Panc1 (cell line): ENCODE data around the gene MAGI1. TPM values are rescaled to one million over a fixed set of nuclear protein-coding genes. Genes with fewer than 3 reads are reported as not detected.

Source experiments
- ATAC-seq: fragments of 200-7000 bp; cut with Tn5 transposase; 2 replicates; pipeline ENCODE4 v1.9.1; 2020; ENCODE audit warnings: mild to moderate bottlenecking, moderate library complexity
- BruUV-seq: library from RNA; stranded (reverse); fragments of 400-500 nt; replicated peaks from 2 replicates; lab custom pipeline; 2021; lab: Mats Ljungman, UMichigan
- CTCF ChIA-PET: fragments of 300-600 bp; sonication (Branson Sonifier 250); formaldehyde crosslinking; loops from one replicate; lab custom pipeline; 2022; ENCODE audit warnings: antibody characterized with exemption; lab: Charles Lee
- POLR2A ChIA-PET: fragments of 300-600 bp; sonication (Branson Sonifier 250); formaldehyde crosslinking; loops from one replicate; lab custom pipeline; 2022; ENCODE audit warnings: antibody characterized with exemption; lab: Charles Lee
- DNase-seq: peaks from one replicate; pipeline ENCODE4 v3.0.0-alpha.2; 2010; ENCODE audit warnings: low read depth, low spot score
- H3K27ac ChIP-seq: 2 replicates; pipeline ENCODE4 v1.5.1; 2011; ENCODE audit warnings: mild to moderate bottlenecking, low read length, inconsistent platforms
- H3K27me3 ChIP-seq: fragments of 200-500 bp; sonication (Bioruptor generic); 2 replicates; pipeline ENCODE4 v1.6.0; 2014; ENCODE audit warnings: low read length, inconsistent platforms; ENCODE audit not compliant: control insufficient read depth, insufficient read depth
- H3K36me3 ChIP-seq: fragments of 200-500 bp; sonication (Bioruptor generic); 2 replicates; pipeline ENCODE4 v1.5.1; 2014; ENCODE audit warnings: inconsistent platforms, mild to moderate bottlenecking, low read length, moderate library complexity; ENCODE audit not compliant: control insufficient read depth, insufficient read depth
- H3K4me1 ChIP-seq: 2 replicates; pipeline ENCODE4 v1.5.1; 2011; ENCODE audit warnings: inconsistent platforms, mild to moderate bottlenecking, low read length, moderate library complexity; ENCODE audit not compliant: control insufficient read depth, insufficient read depth
- H3K4me3 ChIP-seq, 2 experiments: 2 replicates each; pipeline ENCODE4 v1.5.1; 2011 to 2012; ENCODE audit warnings: low read depth in 2 of 2, low read length in 2 of 2, mild to moderate bottlenecking in 2 of 2, inconsistent platforms in 1 of 2, moderate library complexity in 1 of 2
- H3K9me3 ChIP-seq: fragments of 200-500 bp; sonication (Bioruptor generic); 2 replicates; pipeline ENCODE4 v1.5.1; 2014; ENCODE audit warnings: low read depth, mild to moderate bottlenecking, inconsistent platforms, low read length, moderate library complexity; ENCODE audit not compliant: control insufficient read depth, insufficient read depth
- POLR2AphosphoS5 ChIP-seq: IDR thresholded peaks from 2 replicates; pipeline ENCODE4 v1.6.1; 2012; ENCODE audit warnings: mild to moderate bottlenecking, low read depth, low read length, moderate library complexity
- SIN3A ChIP-seq: IDR thresholded peaks from 2 replicates; pipeline ENCODE4 v1.6.1; 2012; ENCODE audit warnings: low read depth, mild to moderate bottlenecking, low read length, moderate library complexity, borderline replicate concordance; ENCODE audit not compliant: insufficient read depth
- TCF7L2 ChIP-seq: IDR thresholded peaks from 2 replicates; pipeline ENCODE4 v1.6.1; 2011; ENCODE audit warnings: mild to moderate bottlenecking, low read depth, low read length, inconsistent platforms
- in situ Hi-C: cut with HindIII; loops from 2 replicates; pipeline ENCODE4 v1.10.0; 2016; ENCODE audit warnings: low sequenced_read_pairs, low pct_unique_long_range_greater_than_20kb
- intact Hi-C: fragments of 100-400 bp; cut with micrococcal nuclease; formaldehyde crosslinking; loops from one replicate; pipeline ENCODE4 v1.10.0; 2022; ENCODE audit not compliant: unreplicated experiment
- total RNA-seq: library from RNA; stranded (reverse); gene quantifications from one replicate; pipeline ENCODE4 v1.2.1, GENCODE V29; 2021; ENCODE audit not compliant: unreplicated experiment
- TF ChIP-seq, protein P1 (sequence below), 2 experiments: IDR thresholded peaks; 2 replicates each; pipeline ENCODE4 v1.6.1; 2011 to 2012; ENCODE audit warnings: low read depth in 2 of 2, control low read depth in 1 of 2, low read length in 1 of 2, mild to moderate bottlenecking in 1 of 2, moderate library complexity in 1 of 2; ENCODE audit not compliant: insufficient read depth in 1 of 2
- TF ChIP-seq, protein P2 (sequence below): fragments of 450-650 bp; IDR thresholded peaks from 2 replicates; pipeline ENCODE4 v1.5.1; 2017; ENCODE audit warnings: mild to moderate bottlenecking

The MAGI1 gene
- total RNA-seq, 1 experiment from 2014 or later: 9.5 TPM

DNA sequence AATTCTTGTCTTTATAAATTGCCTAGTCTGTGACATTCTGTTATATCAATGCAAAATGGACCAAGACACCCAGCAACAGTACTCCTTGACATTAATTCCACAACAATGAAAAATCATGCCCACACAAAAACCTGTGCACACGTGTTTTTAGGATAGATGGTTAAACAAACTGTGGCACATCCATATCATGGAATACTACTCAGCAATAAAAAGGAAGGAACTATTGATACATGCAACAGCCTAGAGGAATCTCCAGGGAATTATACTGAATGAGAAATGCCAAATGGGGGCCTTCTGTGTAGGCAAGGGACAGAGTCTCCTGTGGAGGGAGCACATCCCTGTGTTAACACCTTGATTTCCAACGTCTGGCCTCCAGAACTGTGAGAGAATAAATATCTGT is 388.5 kb downstream of the MAGI1 start:
- POLR2A ChIA-PET: no interaction called here
- H3K27me3 ChIP-seq: no peaks in the 10 kb centered on the region
- no peak for DNase-seq
- H3K4me3 ChIP-seq: no peak overlapping the region
- TF ChIP-seq POLR2AphosphoS5 (no peak), SIN3A (no peak), TCF7L2 (no peak)
- TF ChIP-seq, protein P1, sequence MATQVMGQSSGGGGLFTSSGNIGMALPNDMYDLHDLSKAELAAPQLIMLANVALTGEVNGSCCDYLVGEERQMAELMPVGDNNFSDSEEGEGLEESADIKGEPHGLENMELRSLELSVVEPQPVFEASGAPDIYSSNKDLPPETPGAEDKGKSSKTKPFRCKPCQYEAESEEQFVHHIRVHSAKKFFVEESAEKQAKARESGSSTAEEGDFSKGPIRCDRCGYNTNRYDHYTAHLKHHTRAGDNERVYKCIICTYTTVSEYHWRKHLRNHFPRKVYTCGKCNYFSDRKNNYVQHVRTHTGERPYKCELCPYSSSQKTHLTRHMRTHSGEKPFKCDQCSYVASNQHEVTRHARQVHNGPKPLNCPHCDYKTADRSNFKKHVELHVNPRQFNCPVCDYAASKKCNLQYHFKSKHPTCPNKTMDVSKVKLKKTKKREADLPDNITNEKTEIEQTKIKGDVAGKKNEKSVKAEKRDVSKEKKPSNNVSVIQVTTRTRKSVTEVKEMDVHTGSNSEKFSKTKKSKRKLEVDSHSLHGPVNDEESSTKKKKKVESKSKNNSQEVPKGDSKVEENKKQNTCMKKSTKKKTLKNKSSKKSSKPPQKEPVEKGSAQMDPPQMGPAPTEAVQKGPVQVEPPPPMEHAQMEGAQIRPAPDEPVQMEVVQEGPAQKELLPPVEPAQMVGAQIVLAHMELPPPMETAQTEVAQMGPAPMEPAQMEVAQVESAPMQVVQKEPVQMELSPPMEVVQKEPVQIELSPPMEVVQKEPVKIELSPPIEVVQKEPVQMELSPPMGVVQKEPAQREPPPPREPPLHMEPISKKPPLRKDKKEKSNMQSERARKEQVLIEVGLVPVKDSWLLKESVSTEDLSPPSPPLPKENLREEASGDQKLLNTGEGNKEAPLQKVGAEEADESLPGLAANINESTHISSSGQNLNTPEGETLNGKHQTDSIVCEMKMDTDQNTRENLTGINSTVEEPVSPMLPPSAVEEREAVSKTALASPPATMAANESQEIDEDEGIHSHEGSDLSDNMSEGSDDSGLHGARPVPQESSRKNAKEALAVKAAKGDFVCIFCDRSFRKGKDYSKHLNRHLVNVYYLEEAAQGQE (IDR thresholded peaks at IDR 0.05; ENCODE audit: insufficient read depth in 1 of 2, low read depth in 2 of 2, low read length in 1 of 2): no peak
- TF ChIP-seq, protein P2, sequence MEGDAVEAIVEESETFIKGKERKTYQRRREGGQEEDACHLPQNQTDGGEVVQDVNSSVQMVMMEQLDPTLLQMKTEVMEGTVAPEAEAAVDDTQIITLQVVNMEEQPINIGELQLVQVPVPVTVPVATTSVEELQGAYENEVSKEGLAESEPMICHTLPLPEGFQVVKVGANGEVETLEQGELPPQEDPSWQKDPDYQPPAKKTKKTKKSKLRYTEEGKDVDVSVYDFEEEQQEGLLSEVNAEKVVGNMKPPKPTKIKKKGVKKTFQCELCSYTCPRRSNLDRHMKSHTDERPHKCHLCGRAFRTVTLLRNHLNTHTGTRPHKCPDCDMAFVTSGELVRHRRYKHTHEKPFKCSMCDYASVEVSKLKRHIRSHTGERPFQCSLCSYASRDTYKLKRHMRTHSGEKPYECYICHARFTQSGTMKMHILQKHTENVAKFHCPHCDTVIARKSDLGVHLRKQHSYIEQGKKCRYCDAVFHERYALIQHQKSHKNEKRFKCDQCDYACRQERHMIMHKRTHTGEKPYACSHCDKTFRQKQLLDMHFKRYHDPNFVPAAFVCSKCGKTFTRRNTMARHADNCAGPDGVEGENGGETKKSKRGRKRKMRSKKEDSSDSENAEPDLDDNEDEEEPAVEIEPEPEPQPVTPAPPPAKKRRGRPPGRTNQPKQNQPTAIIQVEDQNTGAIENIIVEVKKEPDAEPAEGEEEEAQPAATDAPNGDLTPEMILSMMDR: no peak
- in situ Hi-C loops: no loop called here
- ATAC-seq: no peak
- BruUV-seq: no TSS peak
- H3K9me3 ChIP-seq: peaks cover 7% of the 10 kb centered on the region; the same call in 1 of the 2 replicates
- no peaks in the 10 kb centered on the region for H3K36me3 ChIP-seq
- intact Hi-C loops: no loop called here
- no peak overlapping the region for H3K27ac ChIP-seq
- CTCF ChIA-PET: no interaction called here
- H3K4me1 ChIP-seq: no peaks in the 10 kb centered on the region

DNA sequence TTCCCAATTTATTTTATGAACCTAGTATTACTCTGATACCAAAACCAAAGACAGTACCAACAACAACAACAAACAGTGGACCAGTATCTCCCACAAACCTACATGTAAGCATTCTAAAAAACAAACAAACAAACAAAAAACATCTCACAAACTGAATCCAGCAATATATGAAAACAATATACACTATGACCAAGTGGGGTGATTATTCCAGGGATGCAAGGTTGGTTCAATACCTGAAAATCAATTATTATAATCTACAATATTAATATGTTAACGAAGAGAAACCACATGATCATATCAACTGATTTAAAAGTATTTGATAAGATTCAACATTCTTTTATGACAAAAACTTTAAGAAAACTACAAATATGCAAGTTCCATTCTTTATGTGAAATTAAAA is 391.3 kb downstream of the MAGI1 start:
- Histone ChIP-seq H3K9me3 (peaks cover 7% of the 10 kb centered on the region; the same call in 1 of the 2 replicates), H3K27ac (no peak overlapping the region), H3K4me1 (no peaks in the 10 kb centered on the region), H3K27me3 (no peaks in the 10 kb centered on the region), H3K36me3 (no peaks in the 10 kb centered on the region), H3K4me3 (no peak overlapping the region)
- ATAC-seq: no peak
- intact Hi-C loops (no loop called here), in situ Hi-C loops (no loop called here)
- TF ChIP-seq, protein P2: no peak
- TF ChIP-seq, protein P1 (IDR thresholded peaks at IDR 0.05; ENCODE audit: insufficient read depth in 1 of 2, low read depth in 2 of 2, low read length in 1 of 2): no peak
- TF ChIP-seq TCF7L2: no peak
- CTCF ChIA-PET: no interaction called here
- POLR2A ChIA-PET: no interaction called here
- no TSS peak for BruUV-seq
- DNase-seq: no peak
